K562 (cell line): ENCODE results near the gene RGMA. TPM values are rescaled to one million over a fixed set of nuclear protein-coding genes. Genes with fewer than 3 reads are reported as not detected.

Experiments used
- ATAC-seq: fragments of 200-7000 bp; cut with Tn5 transposase; 3 replicates; pipeline ENCODE4 v1.9.1; 2020; ENCODE audit warnings: moderate library complexity
- BruUV-seq: library from RNA; stranded (reverse); fragments of 400-500 nt; replicated peaks from 2 replicates; lab custom pipeline; 2021; lab: Mats Ljungman, UMichigan
- CTCF ChIA-PET: fragments of 300-600 bp; formaldehyde crosslinking; extraction: SDS; loops from one replicate; lab custom pipeline; 2021; ENCODE audit warnings: low intra/inter-chr PET ratio; lab: Yijun Ruan, JAX
- POLR2A ChIA-PET: fragments of 300-600, 350-650 bp; sonication (Branson Sonifier 250); formaldehyde crosslinking; extraction: SDS; loops from one replicate; lab custom pipeline; 2021; ENCODE audit warnings: antibody characterized with exemption, inconsistent platforms; lab: Yijun Ruan, JAX
- DNase-seq, 4 experiments: peaks; one replicate each; pipeline versions ENCODE4 v3.0.0 to v3.0.0-alpha.2; 2011 to 2018; ENCODE audit warnings: low spot score in 3 of 4, mixed read lengths in 3 of 4; ENCODE audit errors: extremely low read depth in 1 of 4
- FAIRE-seq: peaks from 2 replicates; lab custom pipeline; 2011; peaks lifted over from hg19 to GRCh38; lab: Jason Lieb, UNC
- H2AFZ ChIP-seq: 2 replicates; pipeline ENCODE4 v1.6.0; 2011; ENCODE audit warnings: low read depth, low read length, control low read depth, inconsistent platforms
- H3K27ac ChIP-seq: fragments of 200-600 bp; 3 replicates; pipeline ENCODE4 v1.8.0; 2011; ENCODE audit warnings: low read depth, mild to moderate bottlenecking, control low read depth, inconsistent platforms, low read length, moderate library complexity, mixed read lengths; ENCODE audit errors: extremely low read depth
- H3K27me3 ChIP-seq, 2 experiments: fragments of 300-600 bp in 1 of 2; 2 replicates in 1 of 2; 3 replicates in 1 of 2; pipeline versions ENCODE4 v1.6.0 to v1.8.0; 2011; ENCODE audit warnings: inconsistent platforms in 2 of 2, low read length in 2 of 2, mild to moderate bottlenecking in 1 of 2, mixed read lengths in 1 of 2, moderate library complexity in 1 of 2; ENCODE audit not compliant: control insufficient read depth in 2 of 2, insufficient read depth in 2 of 2
- H3K36me3 ChIP-seq: fragments of 300-600 bp; 3 replicates; pipeline ENCODE4 v1.8.0; 2011; ENCODE audit warnings: mild to moderate bottlenecking, low read length, inconsistent platforms; ENCODE audit not compliant: control insufficient read depth, insufficient read depth
- H3K4me1 ChIP-seq, 2 experiments: fragments of 200-600 bp in 1 of 2; replicated peaks in 1 of 2; 2 replicates in 1 of 2; 3 replicates in 1 of 2; pipeline versions ENCODE4 v1.5.1 to v1.8.0; 2011; ENCODE audit warnings: inconsistent platforms in 2 of 2, low read length in 2 of 2, mild to moderate bottlenecking in 1 of 2, mixed read lengths in 1 of 2, moderate library complexity in 1 of 2; ENCODE audit not compliant: control insufficient read depth in 2 of 2, insufficient read depth in 2 of 2
- H3K4me2 ChIP-seq: 2 replicates; pipeline ENCODE4 v1.6.1; 2011; ENCODE audit warnings: low read length, control low read depth, inconsistent platforms, mixed read lengths; ENCODE audit not compliant: insufficient read depth
- H3K4me3 ChIP-seq: fragments of 200-600 bp; sonication (generic), shearing (Covaris generic); 2 replicates; pipeline ENCODE4 v1.5.1; 2016; ENCODE audit warnings: control low read depth, inconsistent platforms
- H3K79me2 ChIP-seq: fragments of 200-600 bp; 3 replicates; pipeline ENCODE4 v1.8.0; 2011; ENCODE audit warnings: low read length, inconsistent platforms; ENCODE audit not compliant: control insufficient read depth, insufficient read depth
- H3K9ac ChIP-seq, 2 experiments: 2 replicates each; pipeline versions ENCODE4 v1.6.0 to v1.6.1; 2011; ENCODE audit warnings: low read depth in 2 of 2, low read length in 2 of 2, control low read depth in 1 of 2, inconsistent platforms in 1 of 2, mild to moderate bottlenecking in 1 of 2, mixed read lengths in 1 of 2; ENCODE audit not compliant: insufficient read depth in 1 of 2
- H3K9me1 ChIP-seq: one replicate; pipeline ENCODE4 v1.6.0; 2011; ENCODE audit warnings: inconsistent platforms, mild to moderate bottlenecking, low read length, moderate library complexity; ENCODE audit not compliant: control insufficient read depth, insufficient read depth
- H3K9me3 ChIP-seq: replicated peaks from 2 replicates; pipeline ENCODE4 v1.5.1; 2011; ENCODE audit warnings: low read depth, low read length, inconsistent platforms; ENCODE audit not compliant: control insufficient read depth, insufficient read depth
- H4K20me1 ChIP-seq: replicated peaks from 2 replicates; pipeline ENCODE4 v1.6.1; 2011; ENCODE audit warnings: low read length, inconsistent platforms, mixed read lengths; ENCODE audit not compliant: control insufficient read depth, insufficient read depth
- CHD1 ChIP-seq: fragments of 200-600 bp; sonication (generic); IDR thresholded peaks from one replicate; pipeline ENCODE4 v1.6.1; 2012; ENCODE audit warnings: mild to moderate bottlenecking, moderate library complexity, low read length, inconsistent platforms
- GATAD2A ChIP-seq: fragments of 450-650 bp; IDR thresholded peaks from 2 replicates; pipeline ENCODE4 v1.6.1; 2017
- HDAC8 ChIP-seq: fragments of 450-650 bp; IDR thresholded peaks from 2 replicates; pipeline ENCODE4 v1.6.1; 2016; ENCODE audit warnings: mild to moderate bottlenecking, missing genetic modification characterization, moderate library complexity, missing compliant biosample characterization
- KDM1A ChIP-seq, 2 experiments: fragments of 450-650 bp; IDR thresholded peaks; 2 replicates each; pipeline ENCODE4 v1.6.1; 2016; ENCODE audit warnings: mild to moderate bottlenecking in 2 of 2
- MCM3 ChIP-seq: fragments of 450-650 bp; IDR thresholded peaks from 2 replicates; pipeline ENCODE4 v1.6.1; 2016
- PML ChIP-seq: IDR thresholded peaks from 2 replicates; pipeline ENCODE4 v1.6.1; 2012; ENCODE audit warnings: low read length, inconsistent platforms
- ZNF121 ChIP-seq: sonication (generic); formaldehyde crosslinking; conservative IDR thresholded peaks from 2 replicates; pipeline ENCODE4 v1.8.0; 2022; ENCODE audit warnings: missing genetic modification reagents
- ZNF133 ChIP-seq: fragments of 250-450 bp; sonication (Bioruptor Pico); IDR thresholded peaks from 2 replicates; pipeline ENCODE4 v1.4.0; 2020; ENCODE audit warnings: mild to moderate bottlenecking
- WGBS: fragments of 100-300 bp; shearing (Covaris generic); methylation state at CpG from one replicate; pipeline ENCODE4 v1.1.6; 2016; ENCODE audit warnings: low coverage, mixed read lengths; ENCODE audit not compliant: insufficient coverage; ENCODE audit errors: missing lambda C conversion rate; 5-methylcytosine and 5-hydroxymethylcytosine counted together
- in situ Hi-C: fragments of 300-500 bp; cut with MboI; formaldehyde crosslinking; loops from 4 replicates; pipeline ENCODE4 v1.15.0; 2018; ENCODE audit warnings: inconsistent platforms, mixed read lengths
- intact Hi-C: fragments of 100-400 bp; cut with micrococcal nuclease; formaldehyde crosslinking; loops from 2 replicates; pipeline ENCODE4 v1.14.2; 2022
- polyA plus RNA-seq, 8 experiments: library from polyadenylated mRNA; depleted of rRNA in 4 of 8; stranded (reverse) in 5 of 8; unstranded in 3 of 8; fragments of >200 nt; fragmentation: Nextera tagmentation in 2 of 8; fragmentation: Illumina TruSeq in 1 of 8; extraction: Ambion mirVana in 2 of 8; extraction: Trizol in 1 of 8; gene quantifications; 2 replicates each; pipeline versions ENCODE4 v1.2.1 to v1.2.3, GENCODE V29; 2011 to 2014; ENCODE audit warnings: inconsistent platforms in 1 of 8, missing spikeins in 1 of 8
- total RNA-seq, 7 experiments: library from RNA; depleted of rRNA in 6 of 7; stranded (reverse); fragments of >200 nt in 6 of 7; fragmentation: Illumina TruSeq in 2 of 7; extraction: Trizol in 2 of 7; gene quantifications; 2 replicates each; pipeline versions ENCODE4 v1.2.1 to v1.2.3, GENCODE V29; 2011 to 2021; ENCODE audit warnings: low replicate concordance in 1 of 7
- TF ChIP-seq, protein P1 (sequence below): fragments of 450-650 bp; formaldehyde crosslinking; IDR thresholded peaks from 2 replicates; pipeline ENCODE4 v1.4.0; 2020; ENCODE audit warnings: mild to moderate bottlenecking, mixed read lengths

The RGMA gene
- total and polyA plus RNA-seq, 9 of the 15 experiments (the other 6 are each of a cell fraction or from before 2014, with no cell fraction given), result 0.03 to 0.05 (median 0.03) TPM; not detected in 6

DNA sequence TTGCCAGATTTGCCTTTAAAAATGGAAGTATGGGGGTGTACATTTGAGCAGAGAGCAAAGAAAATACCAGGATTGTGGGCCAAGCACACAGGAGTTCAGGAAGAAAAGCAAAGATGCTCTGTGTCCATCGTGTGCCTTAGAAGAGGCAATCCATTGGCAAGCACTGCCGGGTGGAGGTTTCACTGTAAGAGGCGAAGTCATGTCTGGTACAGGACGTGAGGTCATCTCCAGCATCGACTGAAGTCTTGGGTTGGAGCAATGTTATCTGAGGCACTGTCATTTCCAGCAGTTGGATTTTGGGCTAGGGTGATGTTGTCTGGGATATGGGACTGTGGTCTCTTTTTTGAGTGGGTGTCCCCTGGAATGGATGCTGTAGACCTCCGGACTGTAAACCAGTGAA is 4.8 kb upstream of the RGMA start (continued):
- TF ChIP-seq PML (no peak), GATAD2A (no peak)
- TF ChIP-seq, all 486 proteins: peak for 0

DNA sequence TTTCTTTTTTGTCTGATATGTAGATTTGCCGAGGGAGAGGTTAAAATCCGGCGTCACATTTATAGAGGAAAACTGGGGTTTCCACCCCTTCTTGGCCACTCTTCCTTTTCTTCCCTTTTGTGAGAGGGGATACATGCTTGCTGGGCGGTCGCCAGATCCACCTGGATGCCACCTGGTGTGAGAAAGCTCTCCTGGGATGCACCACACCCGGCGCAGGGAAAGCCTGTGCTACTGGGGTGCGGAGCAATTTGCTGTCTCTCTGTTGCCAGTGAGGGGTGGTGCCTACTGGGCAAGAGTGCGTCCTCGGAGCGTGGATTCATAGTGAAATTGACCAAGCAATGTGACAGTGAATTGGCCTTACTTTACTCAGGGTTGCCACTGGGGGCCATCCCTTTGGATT is 2.5 kb upstream of the RGMA start:
- FAIRE-seq (no peak), DNase-seq (no peak)
- TF ChIP-seq ZNF133 (CRISPR knock-in tag), result no peak
- TF ChIP-seq MCM3, result no peak
- no peak for TF ChIP-seq HDAC8 (tag)
- TF ChIP-seq, protein P1, sequence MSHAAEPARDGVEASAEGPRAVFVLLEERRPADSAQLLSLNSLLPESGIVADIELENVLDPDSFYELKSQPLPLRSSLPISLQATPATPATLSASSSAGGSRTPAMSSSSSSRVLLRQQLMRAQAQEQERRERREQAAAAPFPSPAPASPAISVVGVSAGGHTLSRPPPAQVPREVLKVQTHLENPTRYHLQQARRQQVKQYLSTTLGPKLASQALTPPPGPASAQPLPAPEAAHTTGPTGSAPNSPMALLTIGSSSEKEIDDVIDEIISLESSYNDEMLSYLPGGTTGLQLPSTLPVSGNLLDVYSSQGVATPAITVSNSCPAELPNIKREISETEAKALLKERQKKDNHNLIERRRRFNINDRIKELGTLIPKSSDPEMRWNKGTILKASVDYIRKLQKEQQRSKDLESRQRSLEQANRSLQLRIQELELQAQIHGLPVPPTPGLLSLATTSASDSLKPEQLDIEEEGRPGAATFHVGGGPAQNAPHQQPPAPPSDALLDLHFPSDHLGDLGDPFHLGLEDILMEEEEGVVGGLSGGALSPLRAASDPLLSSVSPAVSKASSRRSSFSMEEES (CRISPR knock-in tag), result no peak
- TF ChIP-seq CHD1, result no peak
- no peak for TF ChIP-seq KDM1A (IDR thresholded peaks at IDR 0.05)
- no peak for TF ChIP-seq ZNF121 (CRISPR knock-in tag)
- TF ChIP-seq, all 486 proteins: peak for 0
- H3K4me3 ChIP-seq, result no peak overlapping the region
- ATAC-seq, result no peak
- H3K9me1 ChIP-seq, result no peaks in the 10 kb centered on the region
- H3K4me2 ChIP-seq, result no peak overlapping the region
- BruUV-seq, result no TSS peak
- H2AFZ ChIP-seq, result no peak overlapping the region
- no peak overlapping the region for H3K27ac ChIP-seq
- intact Hi-C loops, result no loop called here
- no peaks in the 10 kb centered on the region for H3K79me2 ChIP-seq
- no peaks in the 10 kb centered on the region for H3K9me3 ChIP-seq
- H3K36me3 ChIP-seq, result no peaks in the 10 kb centered on the region
- POLR2A ChIA-PET, result no interaction called here
- CTCF ChIA-PET, result no interaction called here
- 0% methylated on average over 11 of the region's 11 CpGs for WGBS
- in situ Hi-C loops, result no loop called here
- H4K20me1 ChIP-seq, result no peaks in the 10 kb centered on the region
- peaks cover 0 to 15% of the 10 kb centered on the region in 2 experiments; a peak in 3 of 5 replicates for H3K27me3 ChIP-seq
- peaks cover 0 to 11% of the 10 kb centered on the region in 2 experiments; a peak in 1 of 5 replicates for H3K4me1 ChIP-seq
- no peak overlapping the region for H3K9ac ChIP-seq
